Ovary (tissue), 3 donors: ENCODE results near the gene PLGLB2.
"Not testable (repeated sequence)": the region's sequence is repeated elsewhere in the genome, so short reads cannot be mapped to it uniquely, and the experiment has no call there.

Source experiments
- EP300 ChIP-seq: sonication (generic); formaldehyde crosslinking; IDR thresholded peaks from one replicate; pipeline ENCODE4 v1.6.1; 2017; ENCODE audit warnings: antibody characterized with exemption
- POLR2A ChIP-seq: fragments of 450-650 bp; IDR thresholded peaks from one replicate; pipeline ENCODE4 v1.6.1; 2017; ENCODE audit warnings: antibody characterized with exemption, mild to moderate bottlenecking, moderate library complexity
- TF ChIP-seq, protein P1 (sequence below), 3 donors: fragments of 450-650 bp in 2 of 3; fragments of 200-600 bp in 1 of 3; IDR thresholded peaks; one replicate each; pipeline versions ENCODE4 v1.5.1 to v1.8.0; 2016 to 2022; ENCODE audit warnings: antibody characterized with exemption in 3 of 3, mild to moderate bottlenecking in 1 of 3
- donor health status: DM: no; HTN: no; CAD: no.

DNA sequence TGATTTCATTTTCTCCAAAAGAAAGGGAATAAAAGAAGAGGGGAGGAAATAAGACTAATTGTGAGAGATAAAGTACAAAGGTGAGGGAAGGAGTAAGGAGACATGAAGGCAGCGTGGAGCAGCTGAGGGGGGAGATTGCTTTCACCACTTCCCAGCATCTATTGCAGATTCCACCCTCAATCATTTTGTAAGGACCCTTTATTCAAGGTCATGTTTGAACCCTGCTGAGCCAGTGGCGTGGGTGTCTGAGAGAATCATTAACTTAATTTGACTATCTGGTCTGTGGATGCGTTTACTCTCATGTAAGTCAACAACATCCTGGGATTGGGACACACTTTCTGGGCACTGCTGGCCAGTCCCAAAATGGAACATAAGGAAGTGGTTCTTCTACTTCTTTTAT lies at the start of gene PLGLB2:
- not testable (repeated sequence) for TF ChIP-seq POLR2A, EP300
- TF ChIP-seq, protein P1, sequence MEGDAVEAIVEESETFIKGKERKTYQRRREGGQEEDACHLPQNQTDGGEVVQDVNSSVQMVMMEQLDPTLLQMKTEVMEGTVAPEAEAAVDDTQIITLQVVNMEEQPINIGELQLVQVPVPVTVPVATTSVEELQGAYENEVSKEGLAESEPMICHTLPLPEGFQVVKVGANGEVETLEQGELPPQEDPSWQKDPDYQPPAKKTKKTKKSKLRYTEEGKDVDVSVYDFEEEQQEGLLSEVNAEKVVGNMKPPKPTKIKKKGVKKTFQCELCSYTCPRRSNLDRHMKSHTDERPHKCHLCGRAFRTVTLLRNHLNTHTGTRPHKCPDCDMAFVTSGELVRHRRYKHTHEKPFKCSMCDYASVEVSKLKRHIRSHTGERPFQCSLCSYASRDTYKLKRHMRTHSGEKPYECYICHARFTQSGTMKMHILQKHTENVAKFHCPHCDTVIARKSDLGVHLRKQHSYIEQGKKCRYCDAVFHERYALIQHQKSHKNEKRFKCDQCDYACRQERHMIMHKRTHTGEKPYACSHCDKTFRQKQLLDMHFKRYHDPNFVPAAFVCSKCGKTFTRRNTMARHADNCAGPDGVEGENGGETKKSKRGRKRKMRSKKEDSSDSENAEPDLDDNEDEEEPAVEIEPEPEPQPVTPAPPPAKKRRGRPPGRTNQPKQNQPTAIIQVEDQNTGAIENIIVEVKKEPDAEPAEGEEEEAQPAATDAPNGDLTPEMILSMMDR (IDR thresholded peaks at IDR 0.05): not testable (repeated sequence)
